Superior temporal gyrus (tissue), 1 donor: ENCODE data around the gene PTPRU.

Experiments
- DNase-seq: peaks from one replicate; pipeline ENCODE4 v3.0.0-alpha.2; 2016; ENCODE audit errors: extremely low spot score

Gene PTPRU

GRCh38 chr1:29364101-29364678 lies 127.9 kb downstream of the PTPRU start:
- DNase-seq, result no peak

- DNase-seq, result no peak
These were observed 129.8 kb downstream of the PTPRU start for GRCh38 chr1:29365906-29366670.

DNA sequence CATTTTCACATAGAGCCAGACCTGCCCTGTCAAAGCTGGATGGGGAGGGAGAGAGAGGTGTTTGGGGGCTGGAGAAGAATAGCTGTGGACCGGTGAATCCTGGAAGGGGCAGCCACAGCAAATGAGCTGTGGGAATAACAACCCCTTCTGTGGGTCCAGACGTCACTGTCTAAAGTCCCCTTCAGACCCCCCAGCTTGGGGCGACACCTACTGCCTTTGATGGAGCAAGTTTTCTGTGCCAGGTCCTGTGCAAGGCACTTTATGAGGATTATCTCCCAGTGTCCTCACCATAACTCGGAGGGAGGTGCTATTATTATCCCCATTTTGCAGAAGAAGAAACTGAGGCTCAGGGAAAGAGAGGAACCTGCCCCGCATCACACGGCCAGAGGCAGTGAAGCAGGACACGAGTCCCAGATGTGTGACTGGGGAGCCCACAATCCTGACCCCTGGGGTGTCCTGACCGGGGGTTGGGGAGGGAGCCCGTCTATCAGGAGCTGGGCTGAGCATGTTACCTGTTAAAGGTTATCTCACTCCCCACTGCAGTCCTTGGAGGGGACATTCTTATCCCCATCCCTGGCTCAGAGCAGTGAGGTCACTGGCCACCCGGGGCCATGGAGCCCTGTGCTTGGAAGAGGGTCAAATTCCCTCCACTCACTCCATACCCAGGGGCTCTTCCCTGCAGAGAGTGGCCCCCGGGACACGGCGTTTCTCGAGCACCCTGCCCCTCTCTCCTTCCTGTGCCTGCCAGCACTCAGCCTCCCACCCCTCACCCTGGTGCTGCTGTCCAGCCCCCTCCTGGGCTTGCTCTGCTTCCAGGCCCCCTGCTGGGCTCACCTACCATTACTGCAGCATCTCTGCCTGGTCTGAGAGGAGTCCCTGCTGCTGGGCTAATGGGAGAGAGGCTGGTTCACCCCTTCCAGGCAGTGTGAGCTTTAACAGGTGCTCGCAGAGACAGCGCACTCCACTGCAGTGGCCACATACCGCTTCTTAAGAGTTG lies 132.9 kb downstream of the PTPRU start:
- no peak for DNase-seq

GRCh38 chr1:29370067-29370466 lies 133.7 kb downstream of the PTPRU start:
- DNase-seq, result no peak

- no peak for DNase-seq
These were observed 135.0 kb downstream of the PTPRU start for GRCh38 chr1:29371332-29371731.

DNA sequence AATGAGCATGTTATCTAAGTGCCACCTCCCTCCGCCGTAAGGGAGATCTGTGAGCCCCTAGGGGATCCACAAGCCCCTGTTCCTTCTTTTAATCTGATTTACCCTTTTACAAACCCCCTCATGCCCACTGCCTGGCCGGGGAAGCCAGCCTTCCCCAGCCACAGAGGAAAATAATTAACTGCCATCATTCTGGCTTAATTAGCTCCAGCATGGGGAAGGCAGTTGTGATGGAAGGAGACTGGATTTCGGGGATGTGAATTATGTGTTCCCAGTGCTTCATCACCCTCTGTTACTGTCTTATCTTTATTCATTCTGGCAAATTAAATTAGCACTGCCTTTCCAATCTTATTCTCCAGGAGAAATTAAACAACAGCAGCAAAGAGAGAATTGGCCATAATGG lies 135.8 kb downstream of the PTPRU start:
- DNase-seq, result no peak
